NCI-H524 (cell line): ENCODE results near the gene WDR18.
A peak's percentile ranks its signal among the peaks of the same experiment; 100 is the strongest.
"Not testable (repeated sequence)": the region's sequence is repeated elsewhere in the genome, so short reads cannot be mapped to it uniquely, and the experiment has no call there.

Experiments
- DNase-seq, 2 experiments: peaks; one replicate each; lab custom pipeline; 2025; lab: John Stamatoyannopoulos, UW

Gene WDR18

GRCh38 chr19:1019980-1020867 lies 36.1 kb downstream of the WDR18 start:
- no peak for DNase-seq

GRCh38 chr19:1020868-1021425 lies 36.8 kb downstream of the WDR18 start, which contains the start of gene TMEM259:
TMEM259 (minus strand) TSS chr19:1021123; CDS start chr19:1020996, 127 bp downstream.
- DNase-seq: peak; percentile 97 to 98

GRCh38 chr19:1023883-1024188 lies 39.7 kb downstream of the WDR18 start:
- not testable (repeated sequence) for DNase-seq

GRCh38 chr19:1025080-1025479 lies 40.9 kb downstream of the WDR18 start:
- DNase-seq: not testable (repeated sequence)

- DNase-seq: peak in 1 of 2 experiments; percentile 24
These were observed 42.0 kb downstream of the WDR18 start, which contains the start of gene CNN2 for GRCh38 chr19:1025960-1026782. CNN2 (plus strand) TSS chr19:1026608; CDS start chr19:1026662, 54 bp downstream.

- no peak for DNase-seq
These were observed 42.9 kb downstream of the WDR18 start for GRCh38 chr19:1026783-1027649.

GRCh38 chr19:1027650-1028061 lies 43.5 kb downstream of the WDR18 start:
- DNase-seq: no peak

- peak in 1 of 2 experiments; percentile 40 for DNase-seq
These were observed 44.1 kb downstream of the WDR18 start for GRCh38 chr19:1028062-1028926.

- no peak for DNase-seq
These were observed 48.2 kb downstream of the WDR18 start for GRCh38 chr19:1032264-1032867.

- DNase-seq: peak in 1 of 2 experiments; percentile 27
These were observed 52.0 kb downstream of the WDR18 start for GRCh38 chr19:1035998-1036621.

GRCh38 chr19:1037621-1038064 lies 53.5 kb downstream of the WDR18 start:
- no peak for DNase-seq

- DNase-seq: no peak
These were observed 55.0 kb downstream of the WDR18 start for GRCh38 chr19:1038978-1039645.

- DNase-seq: peak; percentile 97 to 99
These were observed 55.7 kb downstream of the WDR18 start, which contains the start of gene ABCA7 for GRCh38 chr19:1039646-1040475. ABCA7 (plus strand) TSS chr19:1040107; CDS start chr19:1041362, 1,255 bp downstream.

GRCh38 chr19:1040476-1041271 lies 56.5 kb downstream of the WDR18 start:
- peak; percentile 97 to 99 for DNase-seq

- peak in 1 of 2 experiments; percentile 44 for DNase-seq
These were observed 57.2 kb downstream of the WDR18 start for GRCh38 chr19:1041272-1041834.

- peak in 1 of 2 experiments; percentile 52 for DNase-seq
These were observed 57.9 kb downstream of the WDR18 start for GRCh38 chr19:1041835-1042685.
